ENCODE results near the gene DTD2. TPM values are rescaled to one million over a fixed set of nuclear protein-coding genes. Genes with fewer than 3 reads are reported as not detected.

The DTD2 gene
- total and polyA plus RNA-seq, 2 donors (not counting 1 experiment from before 2014, with no cell fraction given): 11.9 to 14.1 TPM

- no peak for TF ChIP-seq EZH2 (IDR thresholded peaks at IDR 0.05; ENCODE audit: borderline replicate concordance, insufficient read depth, low read depth, low read length, poor library complexity, severe bottlenecking)
- no peak for TF ChIP-seq CTCF (IDR thresholded peaks at IDR 0.05)
- no peak overlapping the region for H2AFZ ChIP-seq (ENCODE audit: insufficient read depth, low read depth, low read length, poor library complexity, severe bottlenecking)
- H3K27ac ChIP-seq (ENCODE audit: low read length in 2 of 2): no peak overlapping the region
- H3K79me2 ChIP-seq (ENCODE audit: control insufficient read depth, insufficient read depth, low read length): peaks cover 11% of the 10 kb centered on the region
- WGBS (ENCODE audit: insufficient coverage): 94% methylated on average over 3 of the region's 5 CpGs
- ATAC-seq (ENCODE audit: low read depth) (no peak), DNase-seq (no peak)
- no peak overlapping the region for H3K9ac ChIP-seq (ENCODE audit: low read length)
- H3K9me3 Mint-ChIP-seq (ENCODE audit: insufficient read depth): no peaks in the 10 kb centered on the region
- ChIA-PET CTCF (no interaction called here), POLR2A (no interaction called here)
- no peaks in the 10 kb centered on the region for H3K27me3 Mint-ChIP-seq
- H3K4me1 ChIP-seq (ENCODE audit: control insufficient read depth in 2 of 2, insufficient read depth in 2 of 2, low read length in 2 of 2): no peaks in the 10 kb centered on the region
- intact Hi-C loops (cut with micrococcal nuclease): no loop called here
- H4K20me1 ChIP-seq (ENCODE audit: control insufficient read depth, insufficient read depth, low read length, poor library complexity, severe bottlenecking): no peaks in the 10 kb centered on the region
- no peaks in the 10 kb centered on the region for H3K4me1 Mint-ChIP-seq
- no peak overlapping the region for H3K4me3 ChIP-seq (ENCODE audit: control extremely low read depth in 1 of 5, extremely low read depth in 1 of 5, insufficient read depth in 1 of 5, low read depth in 2 of 5, low read length in 4 of 5)
- H3K9me3 ChIP-seq (ENCODE audit: control extremely low read depth in 1 of 3, control insufficient read depth in 2 of 3, insufficient read depth in 1 of 3, low read length in 2 of 3): no peaks in the 10 kb centered on the region
- no peak overlapping the region for H3K4me3 Mint-ChIP-seq
- H3K27me3 ChIP-seq (replicated peaks in 1 of 4; ENCODE audit: control extremely low read depth in 1 of 4, control insufficient read depth in 3 of 4, insufficient read depth in 4 of 4, low read length in 3 of 4): no peaks in the 10 kb centered on the region
- no peak overlapping the region for H3K27ac Mint-ChIP-seq
- peaks cover 9 to 17% of the 10 kb centered on the region in 2 experiments for H3K36me3 ChIP-seq (replicated peaks in 1 of 2; ENCODE audit: control extremely low read depth in 1 of 2, control insufficient read depth in 1 of 2, extremely low read depth in 1 of 2, insufficient read depth in 2 of 2, low read length in 1 of 2)
- H3K4me2 ChIP-seq (replicated peaks; ENCODE audit: low read depth, low read length, poor library complexity, severe bottlenecking): no peak overlapping the region
These were observed 57.2 kb downstream of the DTD2 start for GRCh38 chr14:31400031-31400638.

Other genes with a start within 250 kb of the DTD2 start
- gene HECTD1, start 249.7 kb downstream of the DTD2 start, total RNA-seq: 184 and 199 TPM in 2 replicates
- 63.1 and 96.6 TPM in 2 replicates for gene HECTD1, start 249.7 kb downstream of the DTD2 start, polyA plus RNA-seq
- 19.1 and 22.1 TPM in 2 replicates for gene HEATR5A, start 37.0 kb downstream of the DTD2 start, total RNA-seq
- gene HEATR5A, start 37.0 kb downstream of the DTD2 start, polyA plus RNA-seq: 4.8 and 5.6 TPM in 2 replicates
- gene GPR33, start 30.5 kb upstream of the DTD2 start, total RNA-seq: not detected in 2 replicates
- not detected in 2 replicates for gene GPR33, start 30.5 kb upstream of the DTD2 start, polyA plus RNA-seq
- gene NUBPL, start 103.9 kb upstream of the DTD2 start, total RNA-seq: 14.2 and 15.5 TPM in 2 replicates
- 1.9 and 2.6 TPM in 2 replicates for gene NUBPL, start 103.9 kb upstream of the DTD2 start, polyA plus RNA-seq

All from B cell (primary cell).